GM20431 (cell line): ENCODE results near the gene POLR3GL.

Experiments
- in situ Hi-C: fragments of 300-500 bp; cut with MseI, MboI; formaldehyde crosslinking; loops from one replicate; pipeline ENCODE4 v1.15.0; 2020; ENCODE audit warnings: low sequenced_read_pairs; ENCODE audit not compliant: unreplicated experiment

POLR3GL gene

DNA sequence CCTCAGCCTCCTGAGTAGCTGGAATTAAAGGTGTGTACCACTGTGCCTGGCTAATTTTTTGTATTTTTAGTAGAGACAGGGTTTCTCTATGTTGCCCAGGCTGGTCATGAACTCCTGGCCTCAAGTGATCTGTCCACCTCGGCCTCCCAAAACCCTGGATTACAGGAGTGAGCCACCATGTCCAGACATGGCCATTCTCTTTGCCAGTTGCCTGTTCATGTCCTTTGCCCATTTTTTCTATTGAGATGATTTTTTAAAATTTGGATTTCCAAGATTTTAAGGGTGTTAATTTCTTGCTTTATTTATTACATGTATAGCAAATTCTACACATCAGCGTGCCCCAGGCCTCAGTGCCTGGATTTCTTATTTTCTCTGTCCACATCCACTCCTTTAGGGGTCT is 2.8 kb downstream of the POLR3GL start:
- in situ Hi-C loops: no loop called here

DNA sequence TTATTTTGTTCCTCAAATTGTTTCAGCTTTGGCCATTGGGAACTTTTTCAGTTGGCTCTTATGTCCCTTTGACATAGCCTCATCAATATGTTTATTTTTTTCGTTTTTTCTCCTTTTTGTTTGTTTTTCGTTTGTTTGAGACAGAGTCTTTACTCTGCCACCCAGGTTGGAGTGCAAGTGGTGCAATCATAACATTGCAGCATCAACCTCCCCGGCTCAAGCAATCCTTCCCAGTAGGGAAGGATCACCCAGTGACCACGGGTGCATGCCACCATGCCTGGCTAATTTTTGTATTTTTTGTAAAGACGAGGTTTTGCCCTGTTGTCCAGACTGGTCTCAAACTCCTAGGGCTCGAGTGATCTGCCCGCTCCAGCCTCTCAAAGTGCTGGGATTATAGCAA is 8.1 kb downstream of the POLR3GL start:
- in situ Hi-C loops: loop anchor here (10.0 kb wide), 1 partner anchor 52 kb away; the partner anchor contains the start of gene HJV

DNA sequence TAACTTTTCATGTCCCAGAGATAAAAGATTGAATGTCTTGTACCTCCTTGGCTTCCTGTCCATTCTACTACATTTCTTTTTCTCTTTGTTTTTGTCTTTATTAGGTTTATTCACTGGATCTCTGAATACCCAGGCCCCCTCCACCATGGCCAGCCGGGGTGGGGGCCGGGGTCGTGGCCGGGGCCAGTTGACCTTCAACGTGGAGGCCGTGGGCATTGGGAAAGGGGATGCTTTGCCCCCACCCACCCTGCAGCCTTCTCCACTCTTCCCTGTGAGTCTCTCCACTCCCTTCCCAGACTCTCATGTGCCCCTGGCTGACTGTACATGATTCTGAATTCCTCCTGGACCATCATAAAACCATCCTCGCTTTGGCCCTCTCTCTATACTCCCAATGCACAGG is 10.2 kb downstream of the POLR3GL start:
- in situ Hi-C loops: loop anchor here (10.0 kb wide), 1 partner anchor 50 kb away; the partner anchor contains the start of gene HJV

DNA sequence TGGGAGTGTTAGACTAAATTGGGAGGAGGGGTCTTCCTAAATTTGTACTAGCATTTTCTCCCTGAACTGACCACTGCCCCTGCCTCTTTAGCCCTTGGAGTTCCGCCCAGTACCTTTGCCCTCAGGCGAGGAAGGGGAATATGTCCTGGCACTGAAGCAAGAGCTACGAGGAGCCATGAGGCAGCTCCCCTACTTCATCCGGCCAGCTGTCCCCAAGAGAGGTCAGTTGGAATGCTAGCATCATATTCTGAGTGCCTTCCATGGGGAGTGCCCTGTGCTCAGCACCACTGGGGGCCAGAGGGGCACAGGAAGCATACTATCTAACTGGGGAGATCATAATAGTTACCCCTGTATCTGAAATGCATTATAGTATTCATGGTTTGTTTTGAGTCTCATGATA is 10.7 kb downstream of the POLR3GL start:
- in situ Hi-C loops: loop anchor here (10.0 kb wide), 1 partner anchor 50 kb away; the partner anchor contains the start of gene HJV

DNA sequence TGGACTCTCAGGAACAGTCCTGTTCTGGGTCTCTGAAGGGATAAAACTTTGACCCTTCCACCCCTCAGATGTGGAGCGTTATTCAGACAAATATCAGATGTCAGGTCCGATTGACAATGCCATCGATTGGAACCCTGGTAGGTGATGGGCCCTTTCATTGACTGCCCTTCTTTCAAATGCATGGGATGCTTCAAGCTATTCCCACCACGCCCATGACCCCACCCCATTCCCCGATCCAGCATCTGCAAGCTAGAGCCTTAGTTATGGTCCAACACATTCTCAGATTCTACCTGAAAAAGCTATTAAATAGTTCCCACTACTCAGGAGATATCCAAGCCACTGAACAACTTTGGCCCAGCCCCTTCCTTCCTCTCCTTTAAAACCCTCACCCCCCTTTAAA is 12.5 kb downstream of the POLR3GL start:
- in situ Hi-C loops: loop anchor here (10.0 kb wide), 1 partner anchor 48 kb away; the partner anchor contains the start of gene HJV

DNA sequence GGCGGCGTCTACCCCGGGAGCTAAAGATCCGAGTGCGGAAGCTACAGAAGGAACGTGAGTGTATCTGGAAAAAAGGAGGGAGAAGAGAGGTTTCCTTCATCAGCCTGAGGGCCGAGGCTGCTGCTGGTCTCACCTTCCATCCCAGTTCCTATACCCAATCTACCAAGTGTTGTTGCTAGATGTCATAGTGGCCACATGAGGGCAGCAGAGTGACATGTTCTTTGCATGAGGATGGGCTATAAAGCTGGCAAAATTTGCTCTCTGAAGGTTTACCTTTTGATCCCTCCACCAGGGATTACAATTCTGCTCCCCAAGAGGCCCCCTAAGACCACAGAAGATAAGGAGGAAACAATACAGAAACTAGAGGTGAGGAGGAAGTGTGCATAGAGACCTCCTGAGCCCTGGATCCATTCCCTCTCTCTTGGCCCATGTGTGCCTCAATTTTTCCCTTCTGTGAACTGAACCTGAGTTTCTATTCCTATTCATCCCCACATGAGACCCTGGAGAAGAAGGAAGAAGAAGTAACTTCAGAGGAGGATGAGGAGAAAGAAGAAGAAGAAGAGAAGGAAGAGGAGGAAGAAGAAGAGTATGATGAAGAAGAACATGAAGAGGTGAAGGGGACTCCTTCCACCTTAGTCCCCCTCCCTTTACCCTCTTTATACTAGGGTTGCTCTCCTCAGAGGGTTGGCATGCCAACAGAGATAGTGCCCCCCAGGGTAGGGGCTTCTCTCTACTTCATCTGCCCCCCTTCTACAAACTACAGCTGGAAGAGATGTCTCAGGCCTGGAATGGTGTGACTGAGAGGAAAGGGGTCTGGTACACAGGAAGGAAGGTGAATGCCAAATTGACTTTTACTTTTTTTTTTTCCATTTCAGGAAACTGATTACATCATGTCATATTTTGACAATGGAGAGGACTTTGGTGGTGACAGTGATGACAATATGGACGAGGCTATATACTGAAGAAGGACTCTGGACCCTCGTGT is 13.3 kb downstream of the POLR3GL start:
- in situ Hi-C loops: loop anchor here (10.0 kb wide), 1 partner anchor 47 kb away; the partner anchor contains the start of gene HJV

DNA sequence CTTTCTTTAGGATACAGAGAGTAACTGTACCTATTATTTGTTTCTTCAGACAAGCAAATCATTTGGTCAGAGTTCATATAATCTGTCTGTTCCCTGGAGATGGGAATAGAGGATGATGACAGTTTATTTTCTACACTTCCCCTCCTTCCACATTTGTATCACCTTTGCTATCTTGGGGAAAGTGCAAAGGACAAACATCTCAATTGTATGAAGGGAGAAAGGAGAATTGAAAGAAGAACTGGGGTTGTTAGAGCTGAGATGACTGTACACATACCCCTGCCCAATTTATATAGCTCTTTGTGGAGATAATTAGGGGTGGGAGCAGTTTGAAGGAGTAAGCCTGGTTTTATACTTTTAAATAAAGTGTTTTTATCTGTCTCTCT is 14.0 kb downstream of the POLR3GL start:
- in situ Hi-C loops: loop anchor here (10.0 kb wide), 1 partner anchor 46 kb away; the partner anchor contains the start of gene HJV

DNA sequence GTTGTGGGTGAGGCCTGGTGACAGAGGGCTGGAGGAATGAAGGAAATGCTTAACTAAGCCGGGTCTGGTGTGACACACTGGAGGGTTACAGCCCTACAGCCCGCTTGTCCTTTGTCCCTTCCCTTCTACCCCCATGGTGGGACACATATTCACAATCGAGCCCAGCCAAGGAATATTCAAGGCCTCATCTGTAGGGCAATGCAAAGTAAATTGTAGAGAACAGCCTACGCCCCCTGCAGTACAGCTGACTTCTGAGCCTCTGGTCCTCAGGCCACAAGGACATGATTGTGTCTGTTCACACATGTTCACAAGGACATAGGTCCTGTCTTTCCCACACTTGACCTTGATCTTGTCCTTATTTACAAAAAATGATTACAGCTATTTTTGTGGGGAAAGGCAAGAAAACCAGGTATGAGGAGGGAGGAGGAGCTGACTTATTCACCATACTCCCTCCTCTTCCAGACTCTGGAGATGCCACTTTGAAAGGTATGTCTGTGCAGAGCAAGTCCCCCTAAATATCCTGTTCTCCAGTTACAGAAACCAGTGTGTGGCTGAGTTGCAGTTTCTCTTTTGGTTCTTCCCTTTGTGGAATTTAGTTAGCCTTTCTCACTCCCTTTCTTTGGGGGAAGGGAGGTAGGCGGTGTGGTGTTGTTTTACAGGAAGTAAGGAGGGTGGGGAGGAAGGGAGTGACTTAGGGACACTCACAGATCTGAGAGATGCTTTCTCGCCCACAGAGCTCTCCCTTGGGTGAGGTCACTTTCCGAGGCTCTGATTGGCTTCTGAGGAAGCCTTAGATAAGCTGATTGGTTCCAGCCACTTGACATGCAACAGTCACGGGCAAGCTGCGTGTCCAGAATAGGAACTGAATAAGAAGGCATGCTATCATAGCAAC is 14.6 kb downstream of the POLR3GL start:
- in situ Hi-C loops: loop anchor here (10.0 kb wide), 1 partner anchor 46 kb away; the partner anchor contains the start of gene HJV

DNA sequence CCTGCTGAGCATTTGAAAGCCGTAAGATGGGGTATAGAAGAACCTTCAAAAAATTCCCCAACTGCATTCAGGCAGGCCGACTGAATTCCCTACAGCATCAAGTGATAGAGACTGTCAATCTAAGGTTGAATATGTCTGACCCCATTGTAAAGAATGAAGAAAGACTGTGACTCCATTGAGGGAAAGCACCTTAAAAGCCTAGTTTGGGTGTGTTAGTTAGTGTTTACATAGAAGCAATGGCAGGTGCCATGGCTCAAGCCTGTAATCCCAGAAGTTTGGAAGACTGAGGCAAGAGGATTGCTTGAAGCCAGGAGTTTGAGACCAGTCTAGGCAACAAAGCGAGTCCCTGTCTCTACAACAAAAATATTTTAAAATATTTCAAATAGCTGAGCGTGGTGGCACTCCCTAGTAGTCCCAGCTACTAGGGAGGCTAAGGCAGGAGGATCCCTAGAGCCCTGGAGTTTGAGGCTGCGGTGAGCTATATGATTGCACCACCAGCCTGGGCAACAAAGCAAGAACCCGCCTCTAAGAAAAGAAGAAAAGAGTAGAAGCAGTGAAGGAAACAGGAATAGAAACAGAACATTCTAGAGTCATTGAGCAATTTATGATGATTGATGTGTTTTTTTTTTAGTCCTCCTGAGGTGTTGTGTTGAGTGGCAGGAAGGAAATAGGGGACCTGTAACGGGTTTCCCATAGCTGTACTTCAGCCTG is 15.4 kb downstream of the POLR3GL start:
- in situ Hi-C loops: loop anchor here (10.0 kb wide), 1 partner anchor 45 kb away; the partner anchor contains the start of gene HJV

DNA sequence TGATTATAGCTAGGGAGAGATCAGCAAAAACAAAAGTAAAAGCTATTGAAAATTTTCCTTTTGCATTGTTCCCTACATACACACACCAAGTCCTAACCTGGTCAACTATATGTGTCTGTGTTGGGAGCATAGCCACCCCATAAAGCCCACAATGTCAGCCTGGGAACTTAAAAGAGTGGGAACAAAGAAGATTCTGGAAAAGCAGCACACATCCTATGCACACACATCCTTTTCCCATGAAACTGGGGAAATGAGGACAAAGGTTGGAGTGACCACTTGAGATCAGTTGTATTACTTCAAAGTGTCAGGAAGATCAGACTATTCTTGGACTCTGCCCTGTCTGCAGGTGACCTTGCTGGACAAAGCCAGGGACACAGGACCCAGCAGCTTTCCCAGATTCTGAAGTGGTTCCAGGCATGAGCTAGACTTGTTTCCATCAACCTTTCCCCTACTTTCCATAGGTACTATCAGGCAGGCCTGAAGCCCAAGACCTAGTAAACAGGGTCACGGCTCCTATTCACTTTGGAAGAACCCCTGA is 16.0 kb downstream of the POLR3GL start:
- in situ Hi-C loops: no loop called here

DNA sequence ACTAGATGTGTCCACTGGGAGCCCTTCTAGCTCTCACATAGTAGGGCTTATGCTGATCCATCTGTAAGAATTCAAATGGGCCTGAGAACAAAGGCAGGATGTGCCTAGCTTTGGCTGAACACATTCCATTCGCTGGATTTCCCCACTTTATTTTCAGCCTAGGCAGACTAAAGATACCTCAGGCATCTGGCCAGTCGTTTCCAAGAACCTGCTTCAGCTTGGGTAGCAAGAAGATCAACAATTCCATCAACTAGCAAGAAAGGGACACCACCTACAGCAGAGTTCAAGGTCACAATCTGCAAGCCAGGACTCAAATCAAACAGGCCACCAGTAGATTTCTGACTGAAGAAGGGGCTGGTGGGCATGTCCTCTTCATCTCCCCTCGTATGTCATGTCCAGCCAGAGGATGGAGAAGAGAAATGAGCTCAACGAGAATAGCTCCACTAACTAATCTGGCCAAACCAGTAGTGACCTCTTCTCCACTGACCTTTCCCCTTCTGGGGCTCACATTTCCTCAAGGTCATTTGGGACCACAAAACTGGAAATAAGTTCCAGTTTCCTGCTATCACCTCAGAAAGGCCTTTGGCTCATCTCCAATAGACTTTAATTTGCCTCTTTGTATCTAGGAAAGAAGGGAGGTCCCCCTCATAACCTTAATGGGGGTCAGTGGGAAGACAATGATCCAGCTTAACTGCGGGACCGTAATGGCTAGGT is 17.7 kb downstream of the POLR3GL start:
- in situ Hi-C loops: no loop called here

DNA sequence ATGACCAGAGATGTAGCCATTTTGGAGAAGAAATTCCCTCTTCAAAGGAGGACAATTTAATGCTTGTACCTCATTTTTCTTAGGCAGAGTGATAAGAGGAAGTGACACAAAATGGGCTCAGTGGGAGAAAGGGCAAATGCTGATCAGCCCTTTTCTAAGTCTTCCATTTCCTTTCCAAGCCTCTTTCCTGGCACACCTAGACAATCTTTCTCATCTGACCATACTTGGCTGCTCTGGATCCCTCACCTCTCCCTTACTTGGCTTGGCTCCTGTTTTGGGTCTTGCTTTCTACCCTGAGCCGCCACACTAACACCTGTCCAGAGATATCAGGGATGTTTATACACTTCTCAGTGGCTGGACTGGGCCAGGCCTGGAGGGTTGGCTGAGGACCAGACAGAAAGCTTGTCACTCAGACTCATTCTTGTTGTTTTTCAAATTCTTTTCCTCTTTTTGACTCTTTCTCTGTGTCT is 18.8 kb downstream of the POLR3GL start:
- in situ Hi-C loops: no loop called here

DNA sequence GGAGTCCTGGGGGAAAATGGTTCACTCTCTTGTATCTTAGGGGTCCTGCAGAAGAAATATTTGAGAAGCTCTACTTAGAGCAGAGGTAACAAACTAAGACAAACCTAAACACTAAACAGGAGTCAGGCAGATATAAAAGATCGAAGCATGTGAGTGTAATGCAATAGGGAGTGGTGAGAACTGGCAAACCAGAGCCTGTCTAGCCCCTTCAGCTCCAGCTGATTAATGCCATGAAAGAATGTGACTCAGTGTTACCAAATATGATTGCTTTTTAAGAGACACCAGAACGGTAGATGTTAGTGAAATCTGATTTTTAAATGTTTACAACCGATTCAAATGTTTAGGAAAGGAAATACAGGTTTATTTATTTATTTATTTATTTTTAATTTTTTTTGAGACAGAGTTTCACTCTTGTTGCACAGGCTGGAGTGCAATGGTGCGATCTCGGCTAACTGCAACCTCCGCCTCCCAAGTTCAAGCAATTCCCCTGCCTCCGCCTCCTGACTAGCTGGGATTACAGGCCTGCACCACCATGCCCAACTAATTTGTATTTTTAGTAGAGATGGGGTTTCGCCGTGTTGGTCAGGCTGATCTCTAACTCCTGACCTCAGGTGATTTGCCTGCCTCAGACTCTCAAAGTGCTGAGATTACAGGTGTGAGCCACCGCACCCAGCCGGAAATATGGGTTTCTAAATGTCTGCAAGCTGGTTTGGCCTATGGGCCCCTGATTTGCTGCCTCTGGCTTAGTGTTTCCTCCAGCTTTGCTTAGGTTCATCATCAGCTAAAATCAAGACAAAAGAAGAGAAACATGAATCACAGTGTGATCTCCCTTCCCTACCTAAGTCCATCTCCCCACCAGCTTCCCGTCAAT is 19.7 kb downstream of the POLR3GL start:
- in situ Hi-C loops: no loop called here

DNA sequence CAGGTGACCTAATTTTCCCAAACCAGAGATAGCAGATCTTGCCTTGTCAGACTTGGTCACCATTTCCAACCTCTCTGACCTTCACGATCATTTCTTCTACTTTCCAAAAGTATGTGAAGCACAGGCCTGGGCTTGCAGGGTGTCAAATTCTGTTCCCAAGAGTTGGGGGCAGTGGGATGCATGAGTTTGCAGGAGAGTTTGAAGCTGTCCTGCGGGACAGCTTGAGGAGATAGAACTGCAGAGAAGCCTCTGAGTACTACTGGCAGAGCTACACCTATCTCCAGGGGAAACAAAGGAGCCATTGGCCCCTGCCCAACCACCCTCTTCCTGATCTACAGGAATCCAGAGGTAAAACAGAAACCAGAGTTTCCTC is 20.6 kb downstream of the POLR3GL start:
- in situ Hi-C loops: no loop called here

DNA sequence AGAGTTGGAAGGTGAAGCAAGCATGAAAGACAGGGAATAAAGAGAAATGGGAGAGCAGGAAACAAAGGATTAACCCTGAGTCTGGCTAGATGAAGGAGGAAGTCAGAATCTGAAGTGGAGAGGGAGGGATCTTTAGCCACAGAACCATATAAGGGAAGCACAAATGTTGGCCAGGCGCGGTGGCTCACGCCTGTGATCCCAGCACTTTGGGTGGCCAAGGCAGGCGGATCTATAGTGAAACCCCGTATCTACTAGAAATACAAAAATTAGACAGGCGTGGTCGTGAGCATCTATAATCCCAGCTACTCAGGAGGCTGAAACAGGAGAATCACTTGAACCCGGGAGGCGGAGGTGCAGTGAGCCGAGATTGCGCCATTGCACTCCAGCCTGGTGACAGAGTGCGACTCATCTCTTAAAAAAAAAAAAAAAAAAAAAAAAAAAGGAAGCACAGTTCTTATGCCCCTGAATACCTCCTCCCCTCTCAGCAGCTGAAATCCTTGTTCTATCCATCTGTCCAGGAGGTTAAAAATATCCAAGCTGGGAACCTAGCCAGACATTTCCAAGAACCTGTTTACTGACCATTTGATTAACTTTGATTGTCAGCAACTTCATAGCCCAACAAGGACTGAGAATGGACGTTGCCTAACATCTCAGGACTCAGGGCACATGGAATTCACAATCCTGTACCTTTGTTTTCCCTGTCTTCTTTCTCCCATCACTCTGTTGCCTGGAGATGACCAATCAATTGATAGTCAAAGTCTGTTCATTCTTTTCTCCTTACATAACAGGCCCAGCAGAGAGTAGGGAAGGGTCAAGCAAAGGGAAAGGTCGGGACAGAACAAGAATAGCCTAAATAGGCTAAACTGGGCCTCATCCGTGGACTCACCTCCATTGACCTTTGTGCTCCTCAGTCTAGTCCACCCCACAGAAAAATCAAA is 21.3 kb downstream of the POLR3GL start:
- in situ Hi-C loops: no loop called here

DNA sequence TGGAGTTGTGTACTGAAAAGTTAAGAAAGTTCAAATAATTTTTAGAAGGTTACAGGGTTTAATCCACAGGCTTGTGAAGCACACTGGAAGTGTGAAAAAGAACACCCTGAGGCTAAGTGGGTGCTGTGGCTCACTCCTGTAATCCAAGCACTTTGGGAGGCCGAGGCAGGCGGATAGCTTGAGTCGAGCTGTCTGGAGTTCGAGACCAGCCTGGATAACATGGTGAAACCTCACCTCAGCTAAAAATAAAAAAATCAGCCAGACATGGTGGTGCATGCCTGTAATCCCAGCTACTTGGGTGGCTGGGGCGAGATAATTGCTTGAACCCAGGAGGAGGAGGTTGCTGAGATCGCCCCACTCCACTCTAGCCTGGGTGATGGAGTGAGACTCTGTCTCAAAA is 22.1 kb downstream of the POLR3GL start:
- in situ Hi-C loops: no loop called here

DNA sequence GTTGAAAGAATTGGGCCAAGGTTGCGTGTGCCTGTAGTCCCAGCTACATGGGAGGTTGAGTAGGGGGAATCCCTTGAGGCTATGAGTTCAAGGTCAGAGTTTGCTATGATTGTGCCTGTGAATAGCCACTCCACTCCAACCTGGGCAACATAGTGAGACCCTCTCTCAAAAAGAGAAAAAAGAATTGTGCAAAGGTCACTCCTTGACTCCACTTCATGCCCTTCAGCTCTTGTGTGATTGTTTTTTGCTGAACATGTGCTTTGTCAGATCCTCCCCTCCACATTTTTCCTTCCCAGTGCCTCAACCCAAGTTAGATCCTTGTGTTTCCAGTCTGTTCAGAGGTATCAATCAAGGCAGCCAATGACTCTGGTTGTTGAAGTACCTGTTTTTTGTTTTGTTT is 23.4 kb downstream of the POLR3GL start:
- in situ Hi-C loops: no loop called here
